CMK (cell line): ENCODE measurements around the gene CLRN2.

ENCODE experiments used
- DNase-seq: peaks from one replicate; pipeline ENCODE4 v3.0.0-alpha.2; 2010; ENCODE audit warnings: low read depth

CLRN2 gene, protein sequence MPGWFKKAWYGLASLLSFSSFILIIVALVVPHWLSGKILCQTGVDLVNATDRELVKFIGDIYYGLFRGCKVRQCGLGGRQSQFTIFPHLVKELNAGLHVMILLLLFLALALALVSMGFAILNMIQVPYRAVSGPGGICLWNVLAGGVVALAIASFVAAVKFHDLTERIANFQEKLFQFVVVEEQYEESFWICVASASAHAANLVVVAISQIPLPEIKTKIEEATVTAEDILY

DNA sequence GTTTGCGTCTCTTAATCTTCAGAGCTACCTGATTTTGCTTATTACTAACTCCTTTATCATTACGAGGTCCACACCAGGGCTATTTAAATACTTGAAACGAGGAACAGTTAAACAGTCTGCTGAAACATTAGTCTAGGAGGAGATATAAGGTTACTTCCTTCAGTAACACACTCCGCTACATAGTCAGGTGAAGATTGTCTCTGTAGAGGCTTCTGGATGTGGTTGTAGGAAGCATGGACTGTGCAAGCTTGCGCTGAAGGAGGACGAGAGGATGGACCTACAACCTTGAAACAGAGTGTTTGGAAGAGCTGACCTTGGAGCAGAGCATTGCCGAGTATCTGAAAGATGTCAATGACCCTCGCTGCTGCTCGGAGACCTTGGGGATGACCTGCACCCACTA, at the start of gene CLRN2:
CLRN2 (plus strand) TSS at position 301 of the 400 bp plus-strand sequence. CDS start 102 bp downstream, outside the sequence.
- no peak for DNase-seq

DNA sequence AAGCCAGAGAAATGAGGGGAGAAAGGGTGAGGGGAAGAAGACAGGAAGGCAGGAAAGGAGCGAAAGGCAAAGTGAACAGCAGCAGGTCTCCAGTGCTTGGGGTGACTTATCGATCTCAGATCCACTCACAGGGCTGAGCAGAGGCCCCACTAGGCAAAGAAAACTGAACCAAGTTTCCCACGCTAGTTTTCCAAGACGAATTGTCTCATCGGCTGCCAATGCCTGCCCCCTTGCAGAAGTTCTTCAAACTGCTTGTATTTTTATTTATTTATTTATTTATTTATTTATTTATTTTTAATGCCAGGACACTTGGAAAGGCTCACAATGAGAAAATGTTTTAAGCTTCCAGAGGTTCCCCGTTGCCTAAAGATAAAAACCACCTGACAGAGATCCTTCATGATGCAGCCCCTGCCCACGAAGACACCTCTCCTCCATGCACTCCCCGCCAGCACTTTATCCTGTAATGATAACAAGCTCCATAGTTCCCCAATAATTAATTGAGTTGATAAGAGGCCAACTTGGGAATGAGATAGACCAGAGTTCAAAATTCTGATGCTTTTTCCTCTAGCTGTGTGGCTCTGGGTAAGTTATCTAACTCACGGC, 46.2 kb upstream of the CLRN2 start:
- DNase-seq = no peak

DNA sequence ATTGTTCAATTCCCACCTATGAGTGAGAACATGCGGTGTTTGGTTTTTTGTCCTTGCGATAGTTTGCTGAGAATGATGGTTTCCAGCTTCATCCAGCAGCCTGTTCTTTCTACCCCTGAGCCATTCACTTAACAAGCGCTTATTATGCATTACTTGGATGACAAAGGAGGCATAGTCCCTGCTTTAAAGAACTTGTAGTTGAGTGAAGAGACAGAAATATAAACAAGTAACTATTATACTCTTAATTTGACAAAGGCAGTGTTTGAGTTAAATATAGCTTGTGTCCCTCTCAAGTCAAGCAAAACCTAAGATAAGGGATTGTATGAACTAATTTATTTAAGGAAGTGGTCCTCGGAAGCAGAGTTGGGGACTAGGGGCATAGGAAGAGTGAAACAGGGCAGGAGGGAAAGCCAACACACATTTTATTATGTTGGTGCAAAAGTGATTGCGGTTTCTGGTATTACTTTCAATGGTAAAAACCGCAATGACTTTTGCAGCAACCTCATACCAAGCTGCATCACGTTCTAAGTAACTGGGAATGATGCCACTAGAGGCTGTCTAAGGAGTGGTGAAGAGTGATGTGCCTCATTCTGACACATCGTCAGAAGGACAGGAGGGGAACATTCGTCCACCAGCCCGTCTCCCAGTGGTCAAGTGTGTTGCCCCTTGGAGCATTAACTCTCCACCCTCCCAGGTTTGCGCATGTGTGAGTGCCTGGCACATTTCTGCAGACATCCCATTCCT, 44.9 kb upstream of the CLRN2 start:
- DNase-seq = no peak

DNA sequence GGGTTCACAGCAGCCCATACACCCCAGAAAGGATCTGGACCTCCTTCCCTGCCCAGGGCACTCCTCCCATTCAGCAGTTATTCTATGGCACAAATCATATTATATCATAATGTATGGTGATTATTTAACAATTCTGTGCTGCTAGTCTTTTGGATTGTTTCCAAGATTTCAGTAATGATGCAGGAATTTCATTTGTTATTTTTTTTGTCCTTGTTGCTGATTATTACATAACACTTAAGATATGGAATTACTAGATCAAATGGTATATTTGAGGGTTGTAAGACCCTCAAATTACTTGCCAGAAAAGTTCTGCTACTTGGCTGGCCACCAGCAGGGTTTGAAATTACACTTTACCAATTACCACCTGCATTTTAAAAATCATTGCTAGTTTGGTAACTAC, 39.5 kb upstream of the CLRN2 start:
- no peak for DNase-seq

DNA sequence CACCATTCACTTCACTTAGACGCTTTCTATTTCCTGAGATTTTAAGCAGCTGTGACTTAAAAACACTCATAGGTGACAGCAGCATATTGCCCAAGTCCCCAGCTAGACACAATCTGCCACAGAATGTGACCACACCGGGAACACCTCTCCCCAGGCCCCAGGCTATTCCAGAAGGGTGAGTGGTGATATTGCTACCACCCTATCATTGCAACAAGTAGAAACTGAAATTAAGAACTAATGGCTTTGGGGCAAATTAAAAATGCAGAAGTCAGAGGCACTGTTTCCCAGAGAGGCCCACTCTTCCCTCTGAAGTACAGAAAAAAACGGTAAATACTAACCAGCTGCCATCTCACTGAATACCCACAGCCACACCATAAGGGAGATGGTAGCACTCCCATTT, 38.1 kb upstream of the CLRN2 start:
- no peak for DNase-seq

DNA sequence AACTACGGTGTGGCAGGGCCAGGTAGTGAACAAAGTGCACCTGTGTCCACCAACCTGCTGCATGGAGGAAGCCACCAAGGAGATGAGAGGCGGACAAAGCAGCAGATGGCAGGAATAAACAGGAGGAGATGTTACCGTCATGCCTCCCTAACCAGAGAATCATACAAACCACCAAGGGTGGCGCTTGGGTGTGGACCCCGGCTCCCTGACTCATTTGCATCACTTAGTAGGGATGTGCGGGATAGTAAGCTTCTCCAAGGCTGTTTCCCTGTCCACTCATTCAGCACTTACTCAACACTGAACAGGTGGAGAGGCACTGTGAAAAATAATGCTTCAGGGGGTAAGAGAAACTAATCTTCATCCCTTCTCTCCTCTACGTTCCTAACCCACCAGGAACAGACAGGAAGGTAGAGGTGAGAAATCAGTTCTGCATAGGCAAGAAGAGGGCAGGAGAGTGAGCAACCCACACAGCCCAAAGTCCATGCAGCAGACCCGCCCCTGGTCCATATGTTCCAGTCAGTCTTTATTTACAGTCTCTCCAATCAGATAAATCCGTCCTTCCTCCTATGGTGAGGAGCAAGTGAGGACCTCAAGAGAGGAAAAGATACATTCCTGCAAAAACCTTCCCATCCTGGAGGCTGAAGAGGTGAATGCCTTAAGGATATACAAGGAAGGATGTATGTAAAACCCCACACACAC, 37.0 kb upstream of the CLRN2 start:
- DNase-seq = no peak

DNA sequence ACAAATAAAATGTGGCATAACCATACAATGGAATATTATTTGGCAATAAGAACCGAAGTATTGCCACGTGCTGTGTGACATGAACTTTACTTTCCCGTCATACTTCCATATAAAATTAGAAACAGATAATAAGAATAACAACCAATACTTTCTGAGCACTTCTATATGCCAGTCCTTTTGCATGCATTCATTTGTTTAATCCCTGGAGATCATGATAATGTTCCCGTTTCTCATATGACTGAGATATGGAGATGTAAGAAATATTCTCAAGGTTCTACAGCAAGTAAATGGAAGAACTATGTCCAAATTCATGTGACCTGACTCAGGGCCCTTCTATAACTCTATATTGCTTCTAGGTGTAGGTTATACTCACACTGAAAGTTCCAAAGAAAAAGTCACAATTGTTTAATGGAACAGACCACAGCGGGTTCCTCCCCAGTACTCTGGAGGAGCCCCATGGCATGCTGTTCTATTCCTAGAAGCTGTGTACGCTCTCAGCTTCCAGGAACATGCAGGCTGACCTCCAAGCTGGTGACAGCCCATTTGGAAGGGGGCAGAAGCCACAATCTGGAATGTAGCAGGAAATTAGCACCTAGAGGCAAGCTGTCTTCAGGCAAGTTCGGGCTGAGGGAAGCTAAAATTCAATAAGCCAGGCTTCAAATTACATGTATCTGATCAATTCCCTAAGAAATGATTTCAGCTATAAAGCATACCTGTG, 34.6 kb upstream of the CLRN2 start:
- no peak for DNase-seq

DNA sequence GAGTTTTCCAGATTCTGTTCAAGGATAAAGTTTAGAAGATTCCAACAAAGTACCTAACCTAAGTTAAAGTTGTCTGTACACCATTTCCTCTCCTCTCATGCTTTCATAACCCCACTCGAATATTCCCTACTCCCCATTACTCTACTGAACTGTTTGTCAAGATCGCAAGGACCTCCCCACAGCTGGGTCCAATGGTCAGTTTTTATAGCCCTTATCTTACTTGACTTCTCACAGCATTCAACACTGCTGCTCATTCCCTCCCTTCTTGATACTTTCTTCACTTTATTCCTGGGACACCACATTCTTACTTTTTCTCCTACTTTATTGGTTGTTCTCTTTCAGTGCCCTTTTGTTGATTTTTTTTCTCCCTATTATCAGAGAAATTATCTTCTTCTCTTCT, 34.0 kb upstream of the CLRN2 start:
- no peak for DNase-seq

DNA sequence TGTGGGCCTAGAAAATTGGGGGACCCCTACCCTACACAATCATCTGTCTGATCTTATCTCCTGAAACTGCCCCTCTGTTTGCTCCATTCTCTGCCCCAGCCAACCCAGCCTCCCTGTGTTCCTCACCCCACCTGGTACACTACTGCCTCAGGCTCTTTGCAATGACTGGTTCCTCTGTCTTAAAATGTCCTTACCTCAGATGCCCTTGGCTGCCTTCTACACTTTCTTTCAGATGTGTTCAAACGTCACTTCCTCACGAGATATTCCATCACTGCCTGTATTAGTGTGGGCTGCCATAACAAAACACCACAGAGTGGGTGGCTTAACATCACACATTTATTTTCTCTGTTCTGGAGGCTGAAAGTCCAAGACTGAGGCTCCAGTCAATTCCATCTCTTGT, 32.2 kb upstream of the CLRN2 start:
- no peak for DNase-seq

DNA sequence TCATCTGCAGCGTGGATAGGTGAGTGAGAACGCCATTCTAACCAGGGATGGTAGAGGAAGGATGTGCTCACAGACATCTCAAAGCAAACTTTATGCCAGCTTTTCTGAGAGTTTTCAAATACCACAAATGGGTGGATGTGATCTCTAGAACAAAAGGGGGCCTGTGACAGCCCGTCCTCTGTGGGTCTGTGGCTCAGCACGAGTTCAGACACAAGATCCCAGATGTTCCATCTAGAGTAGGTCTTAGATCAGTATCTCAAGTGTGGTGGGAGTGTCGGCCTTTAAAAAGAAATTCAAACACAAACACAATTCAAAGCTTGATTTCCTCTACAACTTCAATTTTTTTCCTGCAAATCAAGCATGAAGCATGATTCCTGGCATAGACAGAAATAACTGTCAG, 25.8 kb upstream of the CLRN2 start:
- DNase-seq = no peak

DNA sequence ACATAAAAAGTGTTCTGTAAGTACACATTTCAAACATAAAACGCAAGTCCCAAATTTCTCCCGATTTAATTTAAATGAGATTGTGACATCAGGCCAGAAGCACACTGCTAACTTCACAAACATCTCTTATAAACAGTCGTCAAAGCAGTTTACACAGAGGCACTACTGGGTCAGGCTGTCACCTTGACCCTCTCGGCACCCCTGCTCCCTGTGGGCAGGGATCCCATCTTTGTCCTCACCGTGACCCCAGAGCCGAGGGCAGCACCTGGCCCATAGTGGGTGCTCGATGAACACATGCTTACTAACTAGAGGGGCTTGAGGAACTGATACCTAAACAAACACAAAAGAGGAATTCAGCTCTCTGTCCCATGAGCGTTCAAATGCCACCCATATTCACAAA, 25.2 kb upstream of the CLRN2 start:
- no peak for DNase-seq

DNA sequence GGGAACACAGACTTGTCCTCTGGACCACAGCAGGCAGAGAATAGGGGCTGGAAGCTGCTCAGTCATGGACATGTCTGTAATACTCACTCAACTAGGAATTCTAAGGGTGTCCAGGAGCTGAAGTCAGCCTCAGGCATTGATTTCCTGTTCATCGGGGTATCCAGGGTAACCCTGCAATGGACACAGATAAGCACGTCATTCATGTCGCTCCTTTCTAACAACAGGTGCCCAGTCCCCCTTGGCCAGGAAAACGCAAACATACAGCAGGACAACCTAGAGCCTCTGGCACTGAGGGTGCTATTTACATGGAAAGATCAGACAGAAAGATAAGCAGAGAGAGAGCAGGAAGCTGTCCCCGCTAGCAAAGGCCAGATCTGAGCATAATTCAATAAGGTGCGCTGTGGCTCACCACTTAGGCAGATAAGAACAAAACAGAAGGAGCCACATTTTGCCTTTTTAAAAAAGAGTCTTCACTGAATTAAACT, 24.3 kb upstream of the CLRN2 start:
- no peak for DNase-seq

DNA sequence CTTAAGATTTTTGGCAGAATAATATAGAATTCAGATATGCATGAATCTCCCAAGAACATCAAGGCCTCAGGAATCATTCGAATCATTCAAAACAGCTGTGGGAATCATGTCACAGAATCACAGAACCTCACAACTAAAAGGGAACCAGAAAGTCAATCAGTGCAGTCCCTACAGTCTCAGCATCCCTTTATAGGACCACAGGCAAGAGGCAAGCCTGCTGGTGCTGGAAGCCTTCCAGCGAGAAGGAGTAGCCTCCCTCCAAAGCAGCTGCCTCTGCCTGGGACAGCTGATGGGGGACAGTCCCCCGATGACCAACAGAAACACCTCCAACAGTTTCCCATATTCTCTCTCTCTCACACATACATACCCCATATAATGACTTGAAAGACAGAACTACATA, 23.8 kb upstream of the CLRN2 start:
- DNase-seq = no peak

DNA sequence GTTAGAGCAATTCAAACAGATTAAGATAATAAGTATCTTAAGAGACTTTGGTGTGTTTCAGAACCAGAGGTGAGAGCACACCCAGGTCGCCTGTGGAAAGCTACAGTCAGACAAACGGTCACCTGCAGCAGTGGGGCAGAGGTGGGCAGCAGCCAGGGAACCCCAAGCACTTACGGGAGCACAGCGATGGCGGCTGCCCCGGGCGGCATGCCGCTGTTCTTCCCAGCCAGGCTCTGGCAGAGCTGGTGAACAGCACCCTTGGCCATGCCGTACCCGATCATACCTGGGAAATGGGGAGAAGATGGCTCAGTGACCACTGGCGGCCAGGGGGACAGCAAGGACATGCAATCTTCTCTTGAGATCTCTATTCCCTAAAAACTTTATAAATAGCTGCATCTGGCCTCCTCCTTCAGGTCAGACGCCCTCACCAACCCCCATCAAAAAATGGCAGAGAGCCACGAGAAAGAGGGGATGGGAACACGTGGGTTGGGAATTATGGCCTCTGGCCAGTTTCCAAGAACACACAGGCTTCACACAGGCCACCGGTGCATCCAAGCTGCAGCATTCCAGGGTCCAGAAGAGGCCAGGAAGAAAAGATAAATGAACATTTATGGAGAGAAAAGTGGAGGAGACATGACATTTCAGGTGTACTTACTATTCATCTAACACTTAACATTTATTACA, 22.8 kb upstream of the CLRN2 start:
- no peak for DNase-seq

DNA sequence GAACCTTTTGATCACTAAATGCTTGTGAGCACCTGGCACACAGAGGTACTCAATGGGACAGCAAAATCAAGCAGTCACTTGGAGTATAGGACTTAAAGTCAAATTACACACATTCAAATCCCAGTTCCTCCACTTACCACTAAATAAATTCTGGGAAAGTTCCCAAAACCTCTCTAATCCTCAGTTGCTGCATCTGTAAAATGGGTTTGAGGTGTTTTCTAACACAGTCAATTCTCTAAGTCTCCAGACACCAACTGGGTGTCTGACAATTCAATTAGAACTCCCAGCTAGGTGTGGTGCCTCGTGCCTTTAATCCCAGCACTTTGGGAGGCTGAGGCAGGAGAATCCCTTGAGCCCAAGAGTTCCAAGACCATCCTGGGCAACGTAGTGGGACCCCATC, 22.1 kb upstream of the CLRN2 start:
- no peak for DNase-seq

DNA sequence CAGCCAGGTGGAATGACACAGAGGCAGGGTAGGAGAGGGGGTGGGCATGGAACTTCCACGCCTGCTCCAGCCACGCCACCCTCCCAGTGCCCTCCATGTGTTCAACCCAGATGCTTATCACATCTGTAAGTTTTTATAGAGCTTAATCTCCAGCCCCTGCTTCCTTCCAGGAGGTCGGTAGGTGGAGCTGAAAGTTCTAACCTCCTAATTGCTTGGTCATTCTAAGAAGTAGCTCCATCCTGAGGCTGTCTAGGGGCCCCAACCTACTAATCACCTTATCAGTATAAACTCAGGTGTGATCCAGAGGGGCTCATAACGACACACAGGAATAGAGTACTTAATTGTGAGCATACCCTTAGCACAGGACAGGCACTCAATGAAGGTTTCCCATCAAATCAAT, 21.3 kb upstream of the CLRN2 start:
- DNase-seq = no peak

DNA sequence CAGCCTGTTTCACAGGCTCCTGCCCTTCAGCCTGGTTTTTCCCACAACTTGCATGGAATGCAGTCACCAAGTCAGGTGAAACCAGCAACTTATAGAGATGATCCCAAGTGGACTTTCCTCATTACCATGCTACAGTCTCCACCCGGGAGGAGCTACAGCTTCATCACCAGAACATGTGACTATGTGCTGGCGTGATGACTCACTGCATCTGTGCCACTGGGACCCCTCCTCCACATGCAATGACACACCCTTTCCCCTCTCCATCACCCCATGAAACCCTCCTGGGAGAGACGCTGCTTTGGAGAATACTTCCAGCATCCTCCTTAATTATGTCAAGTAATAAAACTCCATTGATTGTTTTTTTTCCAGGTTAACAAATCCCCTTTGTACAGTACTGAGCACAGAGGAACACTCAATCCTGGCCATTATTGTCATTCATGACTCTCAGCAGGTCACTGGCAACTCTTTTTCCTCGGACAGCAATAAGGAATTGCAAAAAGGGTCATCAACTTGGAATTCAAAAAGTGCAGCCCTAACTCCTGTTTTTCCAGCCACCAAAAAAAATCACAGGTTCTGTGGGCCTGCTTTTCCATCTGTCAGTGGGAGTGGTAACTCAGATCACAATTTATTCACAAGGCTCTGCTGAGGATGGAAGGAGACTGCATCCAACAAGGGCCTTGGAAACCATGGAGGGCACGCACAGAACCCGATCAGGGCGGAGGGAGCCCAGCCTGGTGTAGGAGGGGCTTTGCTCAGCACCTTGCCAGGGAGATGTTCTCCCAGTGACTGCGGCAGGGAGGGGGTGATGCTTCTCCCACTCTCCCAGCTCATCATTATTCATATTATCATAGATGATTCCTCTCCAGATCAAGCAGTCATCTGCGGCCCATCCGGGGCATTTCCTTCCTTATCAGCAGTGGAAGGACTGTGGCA, 20.4 kb upstream of the CLRN2 start:
- DNase-seq = no peak

DNA sequence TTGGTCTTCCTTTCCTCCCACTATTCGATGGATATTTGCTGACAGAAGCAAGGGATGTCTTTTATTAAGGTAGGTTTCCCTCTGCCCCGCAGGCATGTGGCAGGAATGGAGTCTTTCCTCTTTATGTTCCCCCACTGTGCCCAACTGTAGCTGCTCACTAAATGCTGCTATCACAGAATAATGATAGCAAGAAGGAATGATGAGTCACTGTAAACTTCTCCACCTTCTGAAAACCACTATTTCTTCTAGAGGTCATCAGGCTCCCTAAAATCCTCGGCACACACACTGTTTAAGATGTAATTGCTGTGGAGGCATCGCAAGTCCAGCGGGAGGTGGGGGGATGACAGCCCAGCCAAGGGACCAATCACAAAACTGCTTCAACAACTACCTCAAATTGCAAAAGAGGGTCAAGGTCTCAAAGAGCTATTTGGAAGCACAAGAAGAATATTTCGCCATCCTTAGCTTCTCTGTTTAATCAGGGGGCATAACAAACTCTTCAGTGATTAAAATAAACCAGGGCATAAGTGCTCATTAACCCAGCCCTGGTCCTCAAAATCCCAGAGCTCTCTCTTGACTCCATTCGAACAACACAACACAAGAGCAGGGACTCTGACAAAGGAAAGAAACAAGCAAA, 17.0 kb upstream of the CLRN2 start:
- DNase-seq = no peak

DNA sequence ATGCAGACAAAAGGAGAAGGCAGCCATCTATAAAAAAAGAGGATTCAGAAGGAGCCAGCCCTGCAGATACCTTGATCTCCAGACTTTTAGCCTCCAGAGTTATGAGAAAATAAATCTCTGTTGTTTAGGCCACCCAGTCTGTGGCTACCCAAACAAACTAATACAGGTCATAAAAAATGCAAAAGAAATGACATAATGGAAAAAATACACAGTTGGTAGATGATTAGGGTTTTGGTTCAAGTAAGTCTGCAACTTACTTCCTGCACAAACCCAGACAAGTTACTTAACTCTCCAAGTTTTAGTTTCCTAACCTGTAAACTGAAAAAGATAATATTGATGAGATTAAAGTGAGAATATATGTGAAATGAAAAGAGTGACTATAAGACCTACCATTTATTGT, 14.4 kb upstream of the CLRN2 start:
- no peak for DNase-seq

DNA sequence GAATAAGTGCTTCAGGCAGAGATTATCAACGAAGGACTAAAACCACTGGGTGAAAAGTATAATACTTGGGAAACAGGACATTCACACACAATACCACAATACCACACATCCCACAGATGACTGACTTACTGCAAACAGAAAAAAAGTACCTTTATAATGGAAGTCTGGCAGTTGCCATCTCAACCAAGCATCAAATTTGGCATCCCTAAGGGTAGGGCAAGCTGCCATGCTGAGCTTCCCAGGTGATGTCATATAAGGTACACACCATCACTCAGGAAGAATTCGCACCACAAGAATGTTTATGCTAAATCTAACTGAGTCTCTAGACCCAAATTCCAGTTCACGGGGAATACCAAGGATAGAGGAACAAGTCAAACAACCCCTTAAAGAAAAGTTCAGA, 12.2 kb upstream of the CLRN2 start:
- no peak for DNase-seq
